ENCODE measurements around the gene AUTS2. TPM values are rescaled to one million over a fixed set of nuclear protein-coding genes. Genes with fewer than 3 reads are reported as not detected.

Gene AUTS2
- total and polyA plus RNA-seq, 10 of the 15 experiments (the other 5 are each of a cell fraction or from before 2014, with no cell fraction given) = 6.4 to 55.6 (median 21.6) TPM

- TF ChIP-seq CUX1 (IDR thresholded peaks at IDR 0.05; ENCODE audit: insufficient replicate concordance, low read depth, low read length) = no peak
- 0 out of 2 replicates have a peak, but pooled peaks have one; percentile 51 for TF ChIP-seq NFIC (IDR thresholded peaks at IDR 0.05; ENCODE audit: low read depth, low read length)
- no peak for TF ChIP-seq WRNIP1 (IDR thresholded peaks at IDR 0.05; ENCODE audit: borderline replicate concordance, low read depth, low read length)
- TF ChIP-seq, protein P1, sequence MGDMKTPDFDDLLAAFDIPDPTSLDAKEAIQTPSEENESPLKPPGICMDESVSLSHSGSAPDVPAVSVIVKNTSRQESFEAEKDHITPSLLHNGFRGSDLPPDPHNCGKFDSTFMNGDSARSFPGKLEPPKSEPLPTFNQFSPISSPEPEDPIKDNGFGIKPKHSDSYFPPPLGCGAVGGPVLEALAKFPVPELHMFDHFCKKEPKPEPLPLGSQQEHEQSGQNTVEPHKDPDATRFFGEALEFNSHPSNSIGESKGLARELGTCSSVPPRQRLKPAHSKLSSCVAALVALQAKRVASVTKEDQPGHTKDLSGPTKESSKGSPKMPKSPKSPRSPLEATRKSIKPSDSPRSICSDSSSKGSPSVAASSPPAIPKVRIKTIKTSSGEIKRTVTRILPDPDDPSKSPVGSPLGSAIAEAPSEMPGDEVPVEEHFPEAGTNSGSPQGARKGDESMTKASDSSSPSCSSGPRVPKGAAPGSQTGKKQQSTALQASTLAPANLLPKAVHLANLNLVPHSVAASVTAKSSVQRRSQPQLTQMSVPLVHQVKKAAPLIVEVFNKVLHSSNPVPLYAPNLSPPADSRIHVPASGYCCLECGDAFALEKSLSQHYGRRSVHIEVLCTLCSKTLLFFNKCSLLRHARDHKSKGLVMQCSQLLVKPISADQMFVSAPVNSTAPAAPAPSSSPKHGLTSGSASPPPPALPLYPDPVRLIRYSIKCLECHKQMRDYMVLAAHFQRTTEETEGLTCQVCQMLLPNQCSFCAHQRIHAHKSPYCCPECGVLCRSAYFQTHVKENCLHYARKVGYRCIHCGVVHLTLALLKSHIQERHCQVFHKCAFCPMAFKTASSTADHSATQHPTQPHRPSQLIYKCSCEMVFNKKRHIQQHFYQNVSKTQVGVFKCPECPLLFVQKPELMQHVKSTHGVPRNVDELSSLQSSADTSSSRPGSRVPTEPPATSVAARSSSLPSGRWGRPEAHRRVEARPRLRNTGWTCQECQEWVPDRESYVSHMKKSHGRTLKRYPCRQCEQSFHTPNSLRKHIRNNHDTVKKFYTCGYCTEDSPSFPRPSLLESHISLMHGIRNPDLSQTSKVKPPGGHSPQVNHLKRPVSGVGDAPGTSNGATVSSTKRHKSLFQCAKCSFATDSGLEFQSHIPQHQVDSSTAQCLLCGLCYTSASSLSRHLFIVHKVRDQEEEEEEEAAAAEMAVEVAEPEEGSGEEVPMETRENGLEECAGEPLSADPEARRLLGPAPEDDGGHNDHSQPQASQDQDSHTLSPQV (IDR thresholded peaks at IDR 0.05) = no peak
- TF ChIP-seq POU2F2 (IDR thresholded peaks at IDR 0.05; ENCODE audit: borderline replicate concordance, low read depth, low read length) = no peak
- no peak for TF ChIP-seq TARDBP (IDR thresholded peaks at IDR 0.05; ENCODE audit: borderline replicate concordance)
- no peak for TF ChIP-seq REST (IDR thresholded peaks at IDR 0.05; ENCODE audit: low read depth, low read length)
- no peak for TF ChIP-seq CHD2 (IDR thresholded peaks at IDR 0.05; ENCODE audit: borderline replicate concordance, low read depth, low read length)
- TF ChIP-seq RBBP5 (conservative IDR thresholded peaks at IDR 0.05) = no peak
- TF ChIP-seq RCOR1 (conservative IDR thresholded peaks at IDR 0.05; ENCODE audit: low read depth, low read length) = no peak
- TF ChIP-seq NFXL1 (IDR thresholded peaks at IDR 0.05; ENCODE audit: borderline replicate concordance) = no peak
- TF ChIP-seq ZBTB33 (IDR thresholded peaks at IDR 0.05) = no peak
- TF ChIP-seq KAT2A (conservative IDR thresholded peaks at IDR 0.05; ENCODE audit: control insufficient read depth, low read depth, low read length) = no peak
- no peak for TF ChIP-seq DPF2 (IDR thresholded peaks at IDR 0.05)
- TF ChIP-seq NFYA (IDR thresholded peaks at IDR 0.05; ENCODE audit: borderline replicate concordance, low read depth, low read length) = no peak
- TF ChIP-seq TCF7 (IDR thresholded peaks at IDR 0.05; ENCODE audit: borderline replicate concordance) = no peak
- TF ChIP-seq JUND (IDR thresholded peaks at IDR 0.05; ENCODE audit: low read depth, low read length) = no peak
Observed at GRCh38 chr7:69685293-69685631, 87.0 kb downstream of the AUTS2 start (continued).

All from GM12878 (cell line).